GM12878 (cell line): ENCODE results near the gene SOBP. TPM values are rescaled to one million over a fixed set of nuclear protein-coding genes. Genes with fewer than 3 reads are reported as not detected.

ENCODE experiments used
- ATAC-seq: fragments of 200-7000 bp; cut with Tn5 transposase; 3 replicates; pipeline ENCODE4 v1.9.1; 2020; ENCODE audit warnings: mild to moderate bottlenecking, moderate library complexity
- BruUV-seq: library from RNA; stranded (reverse); fragments of 400-500 nt; replicated peaks from 2 replicates; lab custom pipeline; 2021; lab: Mats Ljungman, UMichigan
- CTCF ChIA-PET: fragments of 300-600 bp; sonication (Branson Sonifier 250); formaldehyde crosslinking; extraction: SDS; loops from one replicate; lab custom pipeline; 2021; ENCODE audit warnings: inconsistent platforms; lab: Yijun Ruan, JAX
- POLR2A ChIA-PET: fragments of 350-600 bp; formaldehyde crosslinking; extraction: SDS; loops from one replicate; lab custom pipeline; 2021; ENCODE audit warnings: inconsistent platforms; lab: Charles Lee
- RAD21 ChIA-PET: fragments of 300-600 bp; sonication (Branson Sonifier 250); formaldehyde crosslinking; loops from one replicate; lab custom pipeline; 2023; ENCODE audit warnings: antibody characterized with exemption; ENCODE audit not compliant: unreplicated experiment; lab: Charles Lee
- SMC1A ChIA-PET: fragments of 300-600 bp; sonication (Branson Sonifier 250); formaldehyde crosslinking; loops from one replicate; lab custom pipeline; 2023; ENCODE audit not compliant: unreplicated experiment, uncharacterized antibody; lab: Charles Lee
- DNase-seq: peaks from one replicate; pipeline ENCODE4 v3.0.0-alpha.2; 2011; ENCODE audit warnings: low read depth, low spot score
- FAIRE-seq: peaks from 3 replicates; lab custom pipeline; 2011; peaks lifted over from hg19 to GRCh38; lab: Jason Lieb, UNC
- H2AFZ ChIP-seq: 2 replicates; pipeline ENCODE4 v1.6.0; 2011; ENCODE audit warnings: low read depth, low read length, control low read depth; ENCODE audit not compliant: control insufficient read depth
- H3K27ac ChIP-seq: 2 replicates; pipeline ENCODE4 v1.5.1; 2011; ENCODE audit warnings: control low read depth; ENCODE audit not compliant: control insufficient read depth, insufficient read depth
- H3K27me3 ChIP-seq, 2 experiments: replicated peaks in 1 of 2; 2 replicates each; pipeline versions ENCODE4 v1.6.0 to v1.6.1; 2011; ENCODE audit warnings: low read length in 1 of 2; ENCODE audit not compliant: control insufficient read depth in 2 of 2, insufficient read depth in 2 of 2
- H3K36me3 ChIP-seq, 2 experiments: 2 replicates each; pipeline ENCODE4 v1.5.1; 2011; ENCODE audit warnings: low read length in 1 of 2; ENCODE audit not compliant: control insufficient read depth in 2 of 2, insufficient read depth in 2 of 2
- H3K4me1 ChIP-seq: 2 replicates; pipeline ENCODE4 v1.6.1; 2011; ENCODE audit warnings: mild to moderate bottlenecking, low read length, moderate library complexity, mixed read lengths; ENCODE audit not compliant: control insufficient read depth, insufficient read depth
- H3K4me2 ChIP-seq: 2 replicates; pipeline ENCODE4 v1.6.0; 2011; ENCODE audit warnings: control low read depth; ENCODE audit not compliant: control insufficient read depth, insufficient read depth
- H3K4me3 ChIP-seq: fragments of 200-600 bp; sonication (generic); 2 replicates; pipeline ENCODE4 v1.5.1; 2016
- H3K79me2 ChIP-seq: 2 replicates; pipeline ENCODE4 v1.6.0; 2011; ENCODE audit warnings: low read length; ENCODE audit not compliant: control insufficient read depth, insufficient read depth
- H3K9ac ChIP-seq: 2 replicates; pipeline ENCODE4 v1.8.0; 2011; ENCODE audit warnings: low read length, control low read depth, mixed read lengths; ENCODE audit not compliant: control insufficient read depth, insufficient read depth
- H3K9me3 ChIP-seq: replicated peaks from 3 replicates; pipeline ENCODE4 v1.5.1; 2011; ENCODE audit warnings: mild to moderate bottlenecking, low read length; ENCODE audit not compliant: control insufficient read depth, insufficient read depth
- H4K20me1 ChIP-seq: 2 replicates; pipeline ENCODE4 v1.6.0; 2011; ENCODE audit not compliant: control insufficient read depth, insufficient read depth
- BCL11A ChIP-seq: IDR thresholded peaks from 2 replicates; pipeline ENCODE4 v1.6.1; 2011; ENCODE audit warnings: low read depth, low read length
- EGR1 ChIP-seq, 2 experiments: IDR thresholded peaks; 1 replicate in 1 of 2; 2 replicates in 1 of 2; pipeline ENCODE4 v1.6.1; 2011 to 2012; ENCODE audit warnings: low read depth in 2 of 2, low read length in 2 of 2, borderline replicate concordance in 1 of 2, mild to moderate bottlenecking in 1 of 2, moderate library complexity in 1 of 2
- FOXK2 ChIP-seq: fragments of 450-650 bp; IDR thresholded peaks from 2 replicates; pipeline ENCODE4 v1.6.1; 2017; ENCODE audit warnings: mild to moderate bottlenecking, moderate library complexity
- JUND ChIP-seq: IDR thresholded peaks from 2 replicates; pipeline ENCODE4 v1.6.1; 2012; ENCODE audit warnings: low read depth, mild to moderate bottlenecking, low read length, improper control_type of control experiment, moderate library complexity
- MYB ChIP-seq: fragments of 150-350 bp; IDR thresholded peaks from 2 replicates; pipeline ENCODE4 v1.6.1; 2014; ENCODE audit warnings: mild to moderate bottlenecking, low read depth, low read length, borderline replicate concordance
- PML ChIP-seq: IDR thresholded peaks from 2 replicates; pipeline ENCODE4 v1.6.1; 2012; ENCODE audit warnings: low read length, inconsistent platforms
- SMAD5 ChIP-seq: IDR thresholded peaks from 2 replicates; pipeline ENCODE4 v1.6.1; 2016; ENCODE audit warnings: antibody characterized with exemption, low read depth
- SP1 ChIP-seq: IDR thresholded peaks from one replicate; pipeline ENCODE4 v1.6.1; 2011; ENCODE audit warnings: low read depth, low read length
- WRNIP1 ChIP-seq: IDR thresholded peaks from 2 replicates; pipeline ENCODE4 v1.6.1; 2011; ENCODE audit warnings: low read depth, low read length, improper control_type of control experiment, borderline replicate concordance
- ZSCAN29 ChIP-seq: fragments of 450-650 bp; IDR thresholded peaks from 2 replicates; pipeline ENCODE4 v1.6.1; 2017; ENCODE audit warnings: mild to moderate bottlenecking, moderate library complexity
- ZZZ3 ChIP-seq: IDR thresholded peaks from 2 replicates; pipeline ENCODE4 v1.6.1; 2011; ENCODE audit warnings: low read depth; ENCODE audit not compliant: control insufficient read depth, insufficient read length
- WGBS: methylation state at CpG from one replicate; pipeline ENCODE4 v1.1.6; 2016; ENCODE audit warnings: low lambda C conversion rate; ENCODE audit not compliant: insufficient replicate concordance, insufficient coverage; ENCODE audit errors: missing lambda C conversion rate; 5-methylcytosine and 5-hydroxymethylcytosine counted together
- in situ Hi-C: fragments of 300-500 bp; cut with MboI; formaldehyde crosslinking; loops from 9 replicates; pipeline ENCODE4 v1.14.3; 2018; ENCODE audit warnings: mixed read lengths
- intact Hi-C: fragments of 100-400 bp; cut with micrococcal nuclease; formaldehyde crosslinking; loops from one replicate; pipeline ENCODE4 v1.14.2; 2022; ENCODE audit not compliant: unreplicated experiment
- polyA plus RNA-seq, 11 experiments: library from polyadenylated mRNA; depleted of rRNA in 4 of 11; unstranded in 6 of 11; stranded (reverse) in 5 of 11; fragments of >200 nt; fragmentation: Nextera tagmentation in 4 of 11; fragmentation: Illumina TruSeq in 1 of 11; extraction: Ambion mirVana in 4 of 11; extraction: Trizol in 1 of 11; gene quantifications; 1 replicate in 1 of 11; 2 replicates in 10 of 11; pipeline versions ENCODE4 v1.2.1 to v1.2.3, GENCODE V29; 2011 to 2016; ENCODE audit warnings: inconsistent platforms in 2 of 11, missing spikeins in 2 of 11, low read depth in 1 of 11
- total RNA-seq, 4 experiments: library from RNA; depleted of rRNA in 3 of 4; stranded (reverse); fragments of >200 nt in 3 of 4; fragmentation: Illumina TruSeq in 1 of 4; extraction: Trizol in 1 of 4; gene quantifications; 2 replicates each; pipeline versions ENCODE4 v1.2.1 to v1.2.3, GENCODE V29; 2013 to 2021

Gene SOBP
- total and polyA plus RNA-seq, 10 of the 15 experiments (the other 5 are each of a cell fraction or from before 2014, with no cell fraction given) = 0.49 to 1.9 (median 0.78) TPM

DNA sequence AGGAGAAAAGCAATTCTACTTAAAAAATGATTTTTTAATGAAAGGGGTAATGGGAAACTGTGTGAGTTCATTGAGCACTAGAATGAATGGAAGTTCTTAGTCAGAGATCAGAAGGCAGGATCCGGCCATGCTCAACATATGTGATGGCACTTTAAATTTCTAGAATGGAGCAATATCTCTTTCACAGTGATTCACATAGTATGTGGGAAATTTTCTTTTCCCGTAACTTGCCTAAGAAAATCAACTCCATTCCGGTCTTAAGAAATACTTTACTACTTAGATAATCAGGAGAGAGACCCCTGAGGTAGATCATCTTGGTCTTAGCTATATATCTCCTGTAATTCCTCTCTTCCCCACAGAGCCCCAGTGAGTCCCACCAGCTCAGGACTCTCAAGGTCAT, 202.4 kb downstream of the SOBP start:
- Histone ChIP-seq H3K9ac (no peak overlapping the region), H3K4me1 (peaks cover 3% of the 10 kb centered on the region), H3K79me2 (no peaks in the 10 kb centered on the region), H4K20me1 (no peaks in the 10 kb centered on the region), H3K36me3 (no peaks in the 10 kb centered on the region), H2AFZ (no peak overlapping the region), H3K27me3 (no peaks in the 10 kb centered on the region), H3K9me3 (no peaks in the 10 kb centered on the region; the same call in 2 of the 3 replicates), H3K27ac (no peak overlapping the region), H3K4me3 (no peak overlapping the region), H3K4me2 (no peak overlapping the region)
- no peak for TF ChIP-seq WRNIP1
- no peak for TF ChIP-seq FOXK2
- no peak for TF ChIP-seq PML
- no peak for TF ChIP-seq JUND
- TF ChIP-seq BCL11A = no peak
- TF ChIP-seq ZZZ3 = no peak
- in situ Hi-C loops (no loop called here), intact Hi-C loops (no loop called here)
- ChIA-PET POLR2A (no interaction called here), SMC1A (interaction anchor here (1.1 kb wide), 1 partner anchor 11 kb away, joined by 5 read pairs; no protein-coding TSS in a partner anchor), CTCF (no interaction called here), RAD21 (interaction anchor here (1.6 kb wide), 1 partner anchor 12 kb away, joined by 3 read pairs; no protein-coding TSS in a partner anchor)
- ATAC-seq (no peak), DNase-seq (no peak), FAIRE-seq (no peak)
- 75% methylated on average over 3 of the region's 3 CpGs for WGBS
- BruUV-seq = no TSS peak

GRCh38 chr6:107695061-107695720, 205.3 kb downstream of the SOBP start:
- no TSS peak for BruUV-seq
- H4K20me1 ChIP-seq = no peaks in the 10 kb centered on the region
- FAIRE-seq = no peak
- intact Hi-C loops (no loop called here), in situ Hi-C loops (no loop called here)
- H3K4me2 ChIP-seq = no peak overlapping the region
- H3K9me3 ChIP-seq = no peaks in the 10 kb centered on the region; the same call in 2 of the 3 replicates
- CTCF ChIA-PET = interaction anchor here (0.9 kb wide), 1 partner anchor 354 kb away, joined by 3 read pairs; no protein-coding TSS in a partner anchor
- no peak for DNase-seq
- H2AFZ ChIP-seq = no peak overlapping the region
- RAD21 ChIA-PET = interaction anchor here (1.2 kb wide), 1 partner anchor 152 kb away, joined by 3 read pairs; no protein-coding TSS in a partner anchor
- TF ChIP-seq SMAD5 (no peak), MYB (no peak), EGR1 (IDR thresholded peaks at IDR 0.05; ENCODE audit: borderline replicate concordance in 1 of 2, low read depth in 2 of 2, low read length in 2 of 2) (no peak), SP1 (no peak), FOXK2 (no peak), JUND (no peak), ZSCAN29 (no peak)
- SMC1A ChIA-PET = no interaction called here
- H3K27me3 ChIP-seq = peaks cover 0 to 4% of the 10 kb centered on the region in 2 experiments; a peak in 2 of 4 replicates
- no peaks in the 10 kb centered on the region for H3K79me2 ChIP-seq
- no peak for ATAC-seq
- H3K27ac ChIP-seq = no peak overlapping the region
- POLR2A ChIA-PET = interaction anchor here (0.7 kb wide), 1 partner anchor 24 kb away, joined by 6 read pairs; no protein-coding TSS in a partner anchor
- no peaks in the 10 kb centered on the region for H3K4me1 ChIP-seq
- H3K36me3 ChIP-seq = no peaks in the 10 kb centered on the region
- H3K9ac ChIP-seq = no peak overlapping the region
- no peak overlapping the region for H3K4me3 ChIP-seq
- 63% methylated on average over 2 of the region's 2 CpGs for whole genome bisulfite sequencing
